ENCODE results near the gene SPATA12.
A peak's percentile ranks its signal among the peaks of the same experiment; 100 is the strongest.

The SPATA12 gene

DNA sequence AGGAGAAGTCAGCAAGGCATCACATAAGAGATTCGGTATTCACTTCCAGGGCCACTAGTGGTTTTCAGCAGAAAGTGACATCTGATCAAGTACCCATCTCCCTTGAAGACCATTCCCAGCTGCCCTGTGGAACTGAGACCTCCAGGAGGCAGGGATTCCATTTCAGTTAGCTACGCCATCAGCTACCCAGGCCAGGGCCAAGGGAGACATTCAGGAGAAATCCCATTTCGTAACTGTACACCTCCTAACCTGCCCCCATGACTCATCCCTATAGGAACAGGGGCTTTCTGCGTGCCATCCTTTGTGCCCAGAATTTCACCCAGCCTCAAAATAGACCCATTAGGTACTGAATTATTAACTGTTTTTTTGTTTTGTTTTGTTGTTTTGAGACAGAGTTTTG is 24.7 kb downstream of the SPATA12 start:
- DNase-seq: no peak

DNA sequence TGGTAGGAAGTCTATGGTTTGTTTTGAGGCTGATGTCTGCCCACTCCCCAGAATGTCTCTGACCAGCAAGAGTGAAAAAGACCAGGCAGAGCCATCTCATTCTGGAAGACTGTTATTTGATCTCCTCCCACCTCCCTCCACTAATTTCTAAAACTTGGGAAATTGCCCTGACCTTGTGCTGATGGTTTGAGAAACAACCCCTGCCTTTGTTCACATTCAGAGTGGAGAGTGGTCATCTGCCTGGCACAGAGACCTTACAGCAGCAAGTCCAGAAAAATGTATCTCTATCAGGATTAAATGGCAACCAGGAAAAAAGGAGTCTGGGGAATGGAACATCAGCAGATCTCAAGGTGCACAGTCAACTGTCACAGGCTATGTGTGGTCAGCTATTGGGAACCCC is 25.7 kb downstream of the SPATA12 start:
- no peak for DNase-seq

DNA sequence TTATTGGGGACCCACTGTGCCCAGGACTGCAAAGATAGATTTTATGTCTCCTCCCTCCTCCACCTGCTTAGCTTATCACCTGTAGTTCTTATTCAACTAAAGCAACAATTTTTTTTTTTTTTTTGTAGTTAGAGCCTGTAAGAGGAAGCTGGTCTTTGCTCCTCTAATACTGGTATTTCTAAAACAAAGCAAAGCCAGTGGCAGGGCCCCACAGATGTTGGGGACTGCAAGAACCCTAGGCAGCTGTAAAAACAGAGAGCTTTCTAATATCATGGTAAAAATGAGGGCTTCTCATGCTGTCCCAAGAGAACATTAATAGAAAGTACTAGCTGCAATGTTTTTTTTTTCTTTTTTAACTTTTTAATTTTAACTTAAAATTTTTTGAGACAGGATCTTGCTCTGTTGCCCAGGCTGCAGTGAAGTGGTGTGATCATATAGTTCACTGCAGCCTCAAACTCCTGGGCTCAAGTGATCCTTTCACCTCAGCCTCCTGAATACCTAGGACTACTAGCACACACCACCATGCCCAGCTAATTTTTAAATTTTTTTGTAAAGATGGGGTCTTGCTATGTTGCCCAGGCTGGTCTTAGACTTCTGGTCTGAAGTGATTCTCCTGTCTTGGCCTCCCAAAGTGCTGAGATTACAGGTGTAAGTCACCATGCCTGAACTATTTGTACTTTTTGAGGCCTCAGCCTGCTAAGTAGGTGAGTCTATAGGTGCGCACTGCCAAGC is 27.1 kb downstream of the SPATA12 start:
- DNase-seq: no peak

DNA sequence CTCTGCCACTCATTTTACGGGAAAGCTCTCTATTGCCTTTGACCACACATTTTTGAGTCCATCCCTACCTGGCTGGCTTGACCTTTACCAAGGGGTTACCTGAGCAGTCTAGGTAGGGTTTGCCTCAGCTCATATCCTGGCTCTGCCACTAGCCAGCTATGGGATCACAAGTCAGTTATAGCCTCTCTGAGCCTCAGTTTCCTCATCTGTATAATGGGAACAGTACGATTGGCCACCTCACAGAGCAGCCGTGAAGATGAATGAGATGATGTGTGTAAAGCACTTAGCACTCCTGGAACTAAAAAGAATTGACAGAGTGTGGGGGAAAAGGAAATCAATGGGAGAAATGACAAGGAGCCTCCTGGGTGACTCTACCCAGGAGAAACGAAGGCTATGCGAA is 28.0 kb downstream of the SPATA12 start:
- no peak for DNase-seq

GRCh38 chr3:57089043-57089442 is 28.6 kb downstream of the SPATA12 start:
- no peak for DNase-seq

DNA sequence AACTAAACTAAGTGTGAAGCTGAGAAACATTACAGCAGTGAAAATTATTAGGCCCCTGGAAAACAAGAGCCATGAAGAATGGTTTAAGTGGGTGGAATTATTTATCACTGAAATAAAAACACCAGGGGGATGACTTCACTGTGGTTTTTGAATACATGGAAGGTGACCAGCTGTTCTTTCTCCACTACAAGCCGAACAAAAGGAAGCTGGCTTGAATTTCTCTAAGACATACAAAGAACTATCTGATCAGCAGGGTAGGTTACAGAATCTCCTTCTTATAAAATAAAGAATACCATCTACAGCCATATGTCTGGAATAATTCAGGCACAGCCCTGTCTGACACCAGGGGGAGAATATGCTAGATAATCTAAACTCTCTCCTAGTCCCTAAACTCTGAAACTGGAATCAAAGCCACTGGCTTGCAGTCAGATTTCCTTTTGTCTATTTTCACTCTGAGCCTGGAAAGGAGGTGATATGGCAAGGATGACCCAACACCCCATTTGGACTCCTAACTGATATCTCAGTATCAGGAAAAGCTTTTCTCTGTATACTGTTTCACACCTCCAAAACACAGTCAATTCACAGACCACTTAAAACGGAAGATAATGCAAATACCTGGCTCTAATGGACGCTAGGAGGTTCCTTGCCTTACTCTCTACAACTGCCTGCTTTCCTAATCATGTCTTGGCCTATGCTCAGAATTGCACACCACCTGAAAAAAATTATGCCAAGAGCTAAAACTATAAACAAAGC is 31.2 kb downstream of the SPATA12 start:
- no peak for DNase-seq

- no peak for DNase-seq
These were observed 33.0 kb downstream of the SPATA12 start for GRCh38 chr3:57093489-57093888.

DNA sequence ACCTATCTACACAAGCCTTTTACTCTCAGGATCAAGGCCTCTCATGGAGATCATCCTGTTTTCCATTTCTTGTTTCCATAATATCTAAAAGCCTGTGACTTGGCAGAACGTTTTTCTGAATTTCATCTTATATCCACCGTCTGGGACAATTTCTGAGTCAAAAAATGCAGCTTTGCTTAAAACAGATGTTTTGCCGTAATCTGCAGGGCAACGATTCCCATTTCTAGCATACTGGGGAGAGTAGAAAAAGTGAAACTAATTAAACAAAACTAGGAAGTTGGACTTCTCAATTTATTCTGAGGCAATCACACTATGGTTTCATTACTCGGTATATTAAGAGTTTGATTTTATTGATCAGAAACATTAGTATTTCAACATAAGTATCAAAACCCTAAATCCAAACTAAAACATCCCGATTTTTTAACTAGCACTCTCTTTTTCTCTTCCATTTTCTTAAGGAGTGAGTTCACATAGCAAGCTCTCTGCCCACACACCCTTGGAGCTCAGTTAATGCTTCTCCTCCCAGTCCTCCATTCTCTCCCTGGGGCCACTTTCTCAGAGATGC is 33.6 kb downstream of the SPATA12 start:
- no peak for DNase-seq

DNA sequence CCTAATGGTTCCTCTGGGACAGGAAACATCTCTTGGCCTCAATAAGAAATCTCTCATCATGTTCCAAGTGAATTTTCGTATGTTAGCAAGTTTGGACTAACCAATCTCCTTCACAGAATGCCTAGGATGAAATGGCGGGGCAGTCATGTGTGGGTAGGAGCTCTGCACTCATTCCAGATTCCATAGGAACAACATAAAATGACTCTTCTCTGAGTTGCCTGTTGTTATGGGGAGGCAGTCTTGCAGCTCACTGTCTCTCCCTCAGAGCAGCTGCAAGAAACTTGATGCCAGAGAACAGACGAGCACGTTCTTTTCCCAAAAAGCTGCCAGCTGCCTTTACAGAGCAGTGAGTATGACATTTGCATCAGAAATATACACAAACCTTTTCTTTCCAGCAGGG is 34.1 kb downstream of the SPATA12 start:
- no peak for DNase-seq

GRCh38 chr3:57095363-57095762 is 34.9 kb downstream of the SPATA12 start:
- no peak for DNase-seq

- DNase-seq: no peak
These were observed 37.1 kb downstream of the SPATA12 start for GRCh38 chr3:57097536-57097935.

DNA sequence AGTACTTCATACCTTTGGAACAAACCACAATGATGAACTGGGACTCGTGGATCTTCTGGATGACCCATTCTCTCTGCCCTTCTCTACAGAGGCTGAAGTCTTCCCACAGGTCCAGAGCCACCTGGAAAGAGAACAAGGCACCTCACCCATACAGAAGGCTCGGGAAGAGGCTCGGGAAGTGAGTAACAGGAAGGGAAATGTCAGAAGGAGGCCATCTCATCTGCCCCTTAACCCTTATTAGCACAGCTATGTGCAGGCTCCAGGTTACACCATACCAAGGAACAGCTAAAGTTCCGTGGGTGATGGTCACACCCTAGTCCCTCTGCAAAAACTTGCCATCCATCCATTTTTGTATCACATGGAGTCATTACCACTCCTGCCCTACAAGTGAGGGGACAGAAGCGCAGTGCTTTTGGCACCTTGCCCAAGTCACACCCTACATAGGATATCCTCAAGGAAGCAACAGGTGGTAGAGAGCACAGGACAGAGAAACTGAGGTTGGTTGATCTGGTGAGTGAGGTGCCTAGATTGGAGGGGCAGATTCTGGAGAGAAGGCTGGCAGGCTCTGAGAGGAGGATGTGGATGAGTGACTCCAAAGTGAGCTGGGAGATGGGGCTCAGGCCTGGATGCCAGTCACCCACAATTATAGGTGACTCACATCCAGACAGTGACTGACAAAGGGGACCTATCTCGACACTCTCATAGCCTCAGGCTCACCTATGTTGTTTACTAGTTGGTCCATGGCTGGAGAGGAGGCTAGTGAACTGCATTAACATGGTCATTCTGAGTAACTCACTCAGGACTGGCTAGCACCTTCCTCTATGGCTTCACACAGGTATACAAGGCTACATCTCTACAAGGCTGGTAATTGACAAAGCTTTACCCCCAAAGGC is 38.2 kb downstream of the SPATA12 start:
- no peak for DNase-seq

DNA sequence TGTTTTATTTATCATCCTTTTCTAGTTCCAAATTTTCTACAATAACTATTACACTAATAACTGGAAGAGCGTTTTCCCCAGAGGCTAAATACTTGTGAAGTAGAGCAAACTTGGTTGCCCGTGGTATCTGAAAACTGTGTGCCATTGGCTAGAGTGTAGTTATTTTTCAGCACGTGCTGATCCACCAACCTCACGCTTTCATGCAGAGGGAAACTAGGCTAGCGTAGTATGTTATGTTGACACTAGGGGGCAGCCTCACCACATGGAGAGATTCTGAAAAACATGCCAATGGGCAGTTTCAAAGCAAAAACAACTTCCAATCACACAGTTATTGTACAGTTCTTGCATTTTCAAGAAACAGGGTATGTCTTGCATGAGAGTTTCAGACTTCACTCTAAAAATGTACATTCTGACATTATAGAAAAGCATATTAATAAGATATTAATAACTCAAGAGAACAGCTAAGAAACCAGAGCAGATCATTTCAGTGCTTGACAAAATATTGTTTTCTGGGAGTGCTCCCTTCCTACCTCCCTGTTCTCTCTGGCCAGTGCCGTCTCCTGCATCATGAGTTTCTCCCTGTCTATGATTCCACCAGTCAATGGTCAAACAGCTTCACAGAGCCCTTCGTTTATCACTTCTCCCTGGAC is 39.7 kb downstream of the SPATA12 start:
- peak; percentile 48 for DNase-seq

GRCh38 chr3:57105585-57105984 is 45.1 kb downstream of the SPATA12 start:
- DNase-seq: no peak

- no peak for DNase-seq
These were observed 48.2 kb downstream of the SPATA12 start for GRCh38 chr3:57108684-57109083.

DNA sequence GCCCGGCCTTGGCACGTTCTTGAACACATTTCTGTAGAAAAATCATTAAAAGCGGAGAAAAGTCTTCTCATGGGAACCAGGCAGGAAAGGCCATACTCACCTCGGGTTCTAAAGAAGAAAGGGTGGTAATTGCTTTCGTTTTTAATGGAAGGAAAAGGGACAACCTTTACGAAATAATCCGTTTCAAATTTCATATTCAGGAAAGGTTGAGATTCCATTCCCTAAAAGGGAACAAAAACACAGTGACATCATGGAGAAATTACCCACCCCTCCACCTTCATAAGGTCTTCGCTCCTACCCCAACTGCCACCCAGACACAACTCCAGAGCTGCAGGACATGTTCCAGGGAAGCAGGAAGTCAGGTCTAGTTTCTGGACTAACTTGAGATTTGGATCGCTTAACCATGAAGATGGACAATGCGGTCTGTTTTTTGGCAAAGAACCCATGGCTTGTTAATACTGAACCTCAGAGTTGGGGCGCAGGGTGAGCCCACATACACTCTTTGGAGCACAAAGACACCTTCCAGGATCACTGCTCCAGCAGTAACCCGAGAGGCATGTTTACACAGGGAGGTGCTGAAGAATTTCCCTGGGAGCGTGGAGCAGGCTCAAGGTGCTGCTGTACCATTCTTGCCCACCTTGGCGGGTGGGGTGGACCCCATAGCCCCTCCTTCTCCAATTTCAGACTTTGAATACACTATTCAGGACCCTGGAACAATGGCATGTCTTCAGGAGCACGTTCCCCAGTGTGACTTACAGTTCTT is 49.2 kb downstream of the SPATA12 start:
- no peak for DNase-seq

GRCh38 chr3:57110214-57110613 is 49.8 kb downstream of the SPATA12 start:
- DNase-seq: no peak

DNA sequence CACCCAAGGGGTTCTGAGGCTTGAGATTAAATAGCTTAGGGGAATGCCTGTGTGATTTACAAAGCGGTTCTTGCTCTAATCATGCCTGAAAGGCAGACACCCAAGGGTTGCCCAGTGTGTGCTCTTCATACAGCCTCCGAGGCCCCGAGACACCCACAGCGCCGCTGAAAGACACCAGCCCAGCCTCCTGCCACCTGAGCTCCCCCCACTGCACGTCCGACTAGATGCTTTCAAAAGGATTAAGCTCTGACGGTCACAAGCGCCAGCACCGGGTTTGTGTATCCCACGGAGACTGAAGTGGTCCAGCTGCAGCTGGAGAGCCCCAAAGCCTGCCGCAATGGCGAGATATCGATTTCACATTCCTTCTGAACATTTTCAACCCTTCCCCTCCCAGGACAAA is 50.3 kb downstream of the SPATA12 start:
- no peak for DNase-seq

- no peak for DNase-seq
These were observed 51.7 kb downstream of the SPATA12 start for GRCh38 chr3:57112206-57112605.

- DNase-seq: no peak
These were observed 56.0 kb downstream of the SPATA12 start for GRCh38 chr3:57116501-57116900.

GRCh38 chr3:57118254-57118653 is 57.8 kb downstream of the SPATA12 start:
- no peak for DNase-seq

- DNase-seq: no peak
These were observed 59.6 kb downstream of the SPATA12 start for GRCh38 chr3:57120040-57120439.
